GM06990 (cell line): ENCODE data around the gene CDK2AP2.
"Not testable (repeated sequence)": the region's sequence is repeated elsewhere in the genome, so short reads cannot be mapped to it uniquely, and the experiment has no call there.

Experiments used
- DNase-seq: peaks from one replicate; pipeline ENCODE4 v3.0.0-alpha.2; 2011; ENCODE audit not compliant: insufficient read length; ENCODE audit errors: extremely low read depth
- H3K27me3 ChIP-seq: replicated peaks from 2 replicates; pipeline ENCODE4 v1.6.0; 2011; ENCODE audit warnings: low read length; ENCODE audit not compliant: control insufficient read depth, insufficient read depth
- H3K36me3 ChIP-seq: 2 replicates; pipeline ENCODE4 v1.5.1; 2011; ENCODE audit warnings: low read length; ENCODE audit not compliant: control insufficient read depth, insufficient read depth
- H3K4me3 ChIP-seq: replicated peaks from 2 replicates; pipeline ENCODE4 v1.5.1; 2011; ENCODE audit warnings: low read depth, mild to moderate bottlenecking, control low read depth, low read length
- TF ChIP-seq, protein P1 (sequence below): IDR thresholded peaks from 2 replicates; pipeline ENCODE4 v1.5.1; 2011; ENCODE audit warnings: low read length, control low read depth, mild to moderate bottlenecking, inconsistent platforms; ENCODE audit not compliant: insufficient read depth, poor library complexity, severe bottlenecking

CDK2AP2 gene

GRCh38 chr11:67468759-67469507 is 39.0 kb downstream of the CDK2AP2 start, which contains the start of gene TMEM134:
Gene TMEM134, minus strand, starts transcription at chr11:67469251. Its CDS starts 59 bp downstream, at chr11:67469192.
- DNase-seq = peak; percentile 91
- TF ChIP-seq, protein P1, sequence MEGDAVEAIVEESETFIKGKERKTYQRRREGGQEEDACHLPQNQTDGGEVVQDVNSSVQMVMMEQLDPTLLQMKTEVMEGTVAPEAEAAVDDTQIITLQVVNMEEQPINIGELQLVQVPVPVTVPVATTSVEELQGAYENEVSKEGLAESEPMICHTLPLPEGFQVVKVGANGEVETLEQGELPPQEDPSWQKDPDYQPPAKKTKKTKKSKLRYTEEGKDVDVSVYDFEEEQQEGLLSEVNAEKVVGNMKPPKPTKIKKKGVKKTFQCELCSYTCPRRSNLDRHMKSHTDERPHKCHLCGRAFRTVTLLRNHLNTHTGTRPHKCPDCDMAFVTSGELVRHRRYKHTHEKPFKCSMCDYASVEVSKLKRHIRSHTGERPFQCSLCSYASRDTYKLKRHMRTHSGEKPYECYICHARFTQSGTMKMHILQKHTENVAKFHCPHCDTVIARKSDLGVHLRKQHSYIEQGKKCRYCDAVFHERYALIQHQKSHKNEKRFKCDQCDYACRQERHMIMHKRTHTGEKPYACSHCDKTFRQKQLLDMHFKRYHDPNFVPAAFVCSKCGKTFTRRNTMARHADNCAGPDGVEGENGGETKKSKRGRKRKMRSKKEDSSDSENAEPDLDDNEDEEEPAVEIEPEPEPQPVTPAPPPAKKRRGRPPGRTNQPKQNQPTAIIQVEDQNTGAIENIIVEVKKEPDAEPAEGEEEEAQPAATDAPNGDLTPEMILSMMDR = peak; percentile 70
- H3K36me3 ChIP-seq = no peaks in the 10 kb centered on the region; the same call in 1 of the 2 replicates
- H3K4me3 ChIP-seq = peak within 1 kb of the TSS; percentile 88
- no peaks in the 10 kb centered on the region for H3K27me3 ChIP-seq

- DNase-seq = no peak
- no peaks in the 10 kb centered on the region for H3K27me3 ChIP-seq
- TF ChIP-seq, protein P1 = no peak
Observed at GRCh38 chr11:67468456-67468758, 39.6 kb downstream of the CDK2AP2 start.

GRCh38 chr11:67468056-67468455 is 39.9 kb downstream of the CDK2AP2 start:
- DNase-seq = peak; percentile 13
- TF ChIP-seq, protein P1 = no peak
- peak overlapping the region; percentile 88 for H3K4me3 ChIP-seq
- no peaks in the 10 kb centered on the region for H3K27me3 ChIP-seq
- no peaks in the 10 kb centered on the region; the same call in none of the 2 replicates for H3K36me3 ChIP-seq

More at GRCh38 chr11:67468456-67468758, 39.6 kb downstream of the CDK2AP2 start:
- H3K4me3 ChIP-seq = peak overlapping the region; percentile 88
- no peaks in the 10 kb centered on the region; the same call in 1 of the 2 replicates for H3K36me3 ChIP-seq

GRCh38 chr11:67466962-67467771 is 40.8 kb downstream of the CDK2AP2 start:
- peak; percentile 12 for DNase-seq
- H3K36me3 ChIP-seq = no peaks in the 10 kb centered on the region; the same call in none of the 2 replicates
- TF ChIP-seq, protein P1 = no peak
- H3K4me3 ChIP-seq = no peak overlapping the region
- no peaks in the 10 kb centered on the region for H3K27me3 ChIP-seq

- TF ChIP-seq, protein P1 = no peak
- no peak for DNase-seq
- H3K27me3 ChIP-seq = no peaks in the 10 kb centered on the region
- no peak overlapping the region for H3K4me3 ChIP-seq
- no peaks in the 10 kb centered on the region; the same call in none of the 2 replicates for H3K36me3 ChIP-seq
Observed at GRCh38 chr11:67466367-67466766, 41.6 kb downstream of the CDK2AP2 start.

- not testable (repeated sequence) for H3K36me3 ChIP-seq, H3K27me3 ChIP-seq, DNase-seq
- peak overlapping the region; percentile 93 for H3K4me3 ChIP-seq
Observed at GRCh38 chr11:67465530-67465929, 42.4 kb downstream of the CDK2AP2 start.
